NCI-H2171 (cell line): ENCODE results near the gene NANOS1.

Experiments used
- DNase-seq: peaks from one replicate; lab custom pipeline; 2025; lab: John Stamatoyannopoulos, UW

NANOS1 gene

GRCh38 chr10:119060107-119060506, 30.6 kb downstream of the NANOS1 start:
- no peak for DNase-seq

DNA sequence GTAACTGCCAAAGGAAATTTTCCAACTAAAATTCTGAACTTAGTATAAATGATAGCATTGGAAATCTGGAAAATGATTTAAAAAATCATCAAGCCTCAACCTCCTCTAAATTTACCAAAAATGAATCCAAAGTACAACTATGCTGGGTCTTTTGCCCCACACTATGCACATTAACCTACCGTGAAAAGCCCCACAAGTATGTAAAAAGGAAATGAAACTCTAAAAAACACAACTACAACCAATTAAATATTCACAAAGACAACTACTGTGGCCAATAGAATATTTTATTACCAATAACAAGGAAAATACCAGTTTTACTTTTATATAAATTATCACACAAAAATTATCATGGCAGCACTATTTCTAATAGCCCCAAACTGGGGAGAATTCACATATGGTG, 31.8 kb downstream of the NANOS1 start:
- no peak for DNase-seq

- no peak for DNase-seq
These were observed 32.4 kb downstream of the NANOS1 start for GRCh38 chr10:119061926-119062325.

- no peak for DNase-seq
These were observed 41.1 kb downstream of the NANOS1 start for GRCh38 chr10:119070395-119071165.

DNA sequence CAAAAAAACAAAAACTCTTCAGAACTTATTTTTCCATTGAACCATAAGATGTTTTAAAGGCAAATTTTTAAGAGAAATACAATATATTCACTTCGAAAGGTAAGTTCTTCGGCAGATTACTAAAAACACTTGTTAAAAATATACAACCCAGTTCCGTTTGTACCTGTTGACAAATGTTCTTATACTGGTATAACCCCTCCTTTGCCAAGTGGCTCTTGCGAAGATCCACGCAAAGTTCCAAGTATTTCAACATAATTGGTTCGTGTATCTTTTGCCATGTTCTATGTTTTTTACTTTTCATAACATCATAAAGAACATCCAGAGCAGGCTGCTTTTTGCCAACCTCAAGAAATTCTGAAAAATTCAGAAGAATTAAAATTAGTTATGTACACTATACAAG, 44.1 kb downstream of the NANOS1 start:
- DNase-seq = no peak

DNA sequence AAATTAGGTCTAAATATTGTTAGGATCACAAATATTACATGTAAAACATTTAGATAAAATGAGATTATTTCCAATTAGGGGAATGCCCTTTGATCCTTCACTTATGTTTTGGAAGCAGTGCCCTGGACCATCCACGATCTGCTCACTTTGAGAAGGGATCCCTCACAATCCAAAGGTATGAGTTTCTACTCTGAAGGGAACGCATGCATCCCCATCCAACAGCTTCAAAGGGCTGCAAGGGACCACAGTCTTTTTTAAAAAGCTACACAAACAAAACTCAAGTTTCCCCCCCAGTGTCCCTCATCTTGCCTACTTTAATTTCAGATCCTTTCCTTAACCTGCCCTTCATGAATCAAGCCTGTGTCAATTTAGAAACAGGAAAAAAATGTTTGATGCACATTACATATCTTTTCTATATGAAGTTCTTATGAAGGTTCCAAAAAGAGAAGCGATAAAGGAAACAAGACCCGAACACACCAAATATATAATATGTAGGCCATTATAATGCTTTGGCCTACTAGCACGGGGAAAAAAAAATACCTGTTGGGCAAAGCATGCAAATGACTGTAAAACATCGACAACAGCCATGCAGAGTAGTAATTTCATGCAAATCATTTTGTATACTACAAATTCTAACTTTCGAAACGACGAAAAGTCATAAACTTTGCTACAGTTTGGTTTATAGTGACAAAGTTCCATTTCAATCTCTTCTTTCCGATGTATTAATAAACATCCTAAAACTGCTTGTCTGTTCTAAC, 49.1 kb downstream of the NANOS1 start:
- no peak for DNase-seq

GRCh38 chr10:119079599-119080520, 50.3 kb downstream of the NANOS1 start:
- peak; percentile 54 for DNase-seq

- peak; percentile 44 for DNase-seq
These were observed 51.2 kb downstream of the NANOS1 start, which contains the start of gene EIF3A for GRCh38 chr10:119080521-119081259. Gene EIF3A, minus strand, starts transcription at chr10:119080817. Its CDS starts 141 bp downstream, at chr10:119080676.
